Amniotic stem cell (primary cell): ENCODE data around the gene TPT1.
"Not testable (repeated sequence)": the region's sequence is repeated elsewhere in the genome, so short reads cannot be mapped to it uniquely, and the experiment has no call there.

ENCODE experiments used
- DNase-seq: peaks from one replicate; lab custom pipeline; 2025; lab: John Stamatoyannopoulos, UW

The TPT1 gene

GRCh38 chr13:45301263-45301662 lies 39.7 kb downstream of the TPT1 start:
- no peak for DNase-seq

DNA sequence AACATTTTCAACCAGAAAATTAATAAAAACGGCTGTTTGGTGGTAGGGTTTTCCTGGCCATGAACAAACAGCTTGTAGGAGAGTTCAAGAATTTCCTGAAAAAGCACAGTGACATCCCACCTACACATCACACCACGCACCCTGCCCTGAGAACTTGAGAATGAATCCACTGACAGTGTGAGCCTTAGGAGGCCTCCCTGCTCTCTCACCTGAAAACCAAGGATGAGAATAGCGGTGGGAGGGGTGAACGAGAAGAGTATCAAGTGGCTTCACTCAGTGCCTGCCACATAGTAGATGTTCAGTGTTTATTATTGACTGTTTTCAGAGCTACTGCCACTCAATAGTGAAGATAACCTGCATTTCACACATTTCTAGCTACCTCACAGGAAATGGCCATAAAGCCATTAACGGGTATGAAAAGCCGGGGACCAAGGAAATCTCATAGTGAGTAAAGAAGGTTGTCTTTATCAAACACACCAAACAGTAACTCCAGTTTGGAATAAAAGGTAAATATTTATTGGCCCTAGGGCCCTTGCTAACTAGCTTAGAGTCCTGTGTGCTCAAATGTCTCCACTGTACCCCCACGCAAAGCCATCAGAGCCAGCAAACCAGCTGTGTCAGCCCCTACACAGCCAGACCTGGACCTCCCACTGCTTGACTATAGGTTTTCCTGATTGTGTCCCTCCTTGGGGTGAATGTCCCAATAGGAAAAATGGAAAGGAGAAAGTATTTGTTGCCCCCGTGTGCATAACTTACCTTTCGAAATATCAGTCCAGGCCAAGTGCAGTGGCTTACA lies 40.6 kb downstream of the TPT1 start:
- DNase-seq = no peak

DNA sequence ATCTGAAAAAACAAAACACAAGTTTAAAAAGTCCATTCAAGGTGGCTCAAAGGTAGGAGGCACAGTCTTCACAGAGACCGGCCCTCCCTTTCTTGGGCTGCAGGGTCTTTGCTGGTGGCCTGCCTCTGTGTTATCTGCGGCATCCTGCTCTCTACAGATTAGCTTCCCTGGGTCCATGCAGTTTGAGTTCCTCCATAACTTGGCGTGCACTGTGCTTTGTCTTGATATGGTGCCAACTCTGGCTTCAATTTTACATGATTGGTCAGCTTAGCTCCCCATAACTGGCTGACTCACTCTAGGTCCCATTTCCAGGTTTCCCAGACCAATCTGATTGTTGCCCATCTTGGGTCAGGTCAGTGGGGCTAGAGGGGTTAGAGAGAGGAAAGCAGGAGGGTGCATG lies 41.8 kb downstream of the TPT1 start:
- no peak for DNase-seq

DNA sequence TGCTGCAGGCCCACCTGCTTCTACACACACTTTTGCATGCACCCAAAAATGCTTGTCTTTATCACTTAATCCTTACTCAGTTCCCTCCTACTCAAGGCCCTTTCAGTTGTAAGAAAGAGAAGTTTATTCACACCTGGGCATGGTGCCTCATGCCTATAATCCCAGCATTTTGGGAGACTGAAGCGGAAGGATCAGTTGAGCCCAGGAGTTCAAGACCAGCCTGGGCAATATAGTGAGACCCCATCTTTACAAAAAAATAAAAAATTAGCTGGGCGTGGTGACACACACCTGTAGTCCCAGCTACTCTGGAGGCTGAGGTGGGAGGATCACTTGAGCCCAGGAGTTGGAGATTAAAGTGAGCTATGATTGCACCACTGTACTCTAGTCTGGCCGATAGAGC lies 42.4 kb downstream of the TPT1 start:
- not testable (repeated sequence) for DNase-seq

- DNase-seq = no peak
These were observed 42.8 kb downstream of the TPT1 start for GRCh38 chr13:45298206-45298505.

DNA sequence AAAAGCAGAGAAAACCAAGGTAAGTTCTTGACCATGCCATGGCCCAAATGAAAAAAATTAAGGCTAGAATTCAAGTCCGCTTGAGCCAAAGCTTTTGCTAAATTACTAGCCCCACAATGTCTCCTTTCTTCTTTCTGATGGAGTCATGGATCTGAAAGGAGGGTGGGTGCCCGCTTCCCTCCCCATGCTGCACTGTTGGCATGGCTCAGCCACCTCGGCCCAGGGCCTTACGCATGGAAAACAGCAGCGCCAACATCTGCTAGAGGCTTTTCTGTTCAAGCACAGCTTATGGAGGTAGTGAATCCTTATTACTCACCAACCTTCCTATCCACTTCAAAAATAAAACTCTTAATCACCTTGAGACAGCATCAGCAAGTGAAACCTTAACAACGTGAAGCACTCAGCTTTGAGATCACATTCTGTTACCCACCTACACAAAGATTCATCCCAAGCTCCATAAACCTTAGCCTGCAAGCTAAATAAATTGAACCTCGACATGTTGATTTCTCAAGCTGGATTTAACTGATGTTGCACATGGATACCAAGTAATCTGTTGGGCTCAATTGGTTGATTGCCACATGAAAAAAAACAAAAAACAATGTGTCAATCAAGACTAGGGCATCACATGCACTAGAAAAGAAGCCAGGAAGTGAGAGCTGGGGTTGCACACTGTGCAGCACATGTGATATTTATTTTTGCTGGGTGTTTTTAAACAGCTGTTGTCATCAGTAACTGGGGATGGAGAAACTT lies 43.4 kb downstream of the TPT1 start:
- DNase-seq = no peak

- no peak for DNase-seq
These were observed 44.7 kb downstream of the TPT1 start for GRCh38 chr13:45296259-45296658.

GRCh38 chr13:45295536-45295935 lies 45.4 kb downstream of the TPT1 start:
- DNase-seq = no peak

- no peak for DNase-seq
These were observed 48.8 kb downstream of the TPT1 start for GRCh38 chr13:45292176-45292575.

DNA sequence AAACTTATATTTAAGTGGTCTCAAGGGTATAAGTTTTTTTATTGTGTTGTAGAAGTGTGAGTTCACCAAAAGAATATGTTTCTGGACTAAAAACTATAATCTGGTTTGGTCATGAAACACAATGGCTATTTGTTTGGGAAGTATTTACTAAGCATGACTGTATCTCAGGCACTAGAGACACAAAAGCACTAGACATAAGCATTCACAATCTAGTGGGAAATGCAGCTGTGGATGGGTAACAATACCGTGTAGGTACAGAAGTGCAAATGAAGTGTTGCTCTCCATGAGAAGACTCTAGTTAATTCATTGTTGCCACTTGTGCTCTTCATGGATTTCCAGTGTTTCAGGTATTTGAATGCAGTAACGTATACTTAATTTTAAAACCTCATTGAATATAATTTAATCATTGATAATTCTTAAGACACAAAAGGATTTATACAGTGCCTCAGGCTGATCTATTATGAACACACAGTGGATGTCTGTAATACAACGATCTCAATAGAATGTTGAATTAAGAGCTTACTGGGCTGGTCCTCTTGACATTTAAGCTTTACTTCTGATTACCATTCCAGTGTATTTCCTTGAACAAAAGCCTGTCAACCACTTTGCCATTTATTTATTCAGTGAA lies 50.9 kb downstream of the TPT1 start:
- no peak for DNase-seq
